Gastrocnemius medialis (tissue), 4 donors: ENCODE data around the gene MFSD6L. TPM values are rescaled to one million over a fixed set of nuclear protein-coding genes. Genes with fewer than 3 reads are reported as not detected.

Experiments
- ATAC-seq, 2 donors: fragments of 150-250 bp; one replicate each; pipeline ENCODE4 v1.9.1; 2016
- DNase-seq, 2 donors: peaks; one replicate each; pipeline ENCODE4 v3.0.0-alpha.2; 2019
- H3K27ac ChIP-seq, 4 donors: fragments of 200-600 bp; sonication (generic); 1 replicate in 1 of 4; 2 replicates in 3 of 4; pipeline ENCODE4 v1.5.1; 2016 to 2018; ENCODE audit warnings: mild to moderate bottlenecking in 2 of 4, moderate library complexity in 1 of 4
- H3K27me3 ChIP-seq, 3 donors: fragments of 200-600 bp; sonication (generic) in 2 of 3; 1 replicate in 1 of 3; 2 replicates in 2 of 3; pipeline versions ENCODE4 v1.5.1 to v1.6.0; 2016 to 2019; ENCODE audit warnings: mild to moderate bottlenecking in 1 of 3, moderate library complexity in 1 of 3
- H3K36me3 ChIP-seq, 2 donors: fragments of 200-600 bp; sonication (generic) in 1 of 2; one replicate each; pipeline ENCODE4 v1.5.1; 2017 to 2018
- H3K4me1 ChIP-seq, 2 donors: fragments of 200-600 bp; sonication (generic) in 1 of 2; one replicate each; pipeline ENCODE4 v1.5.1; 2016 to 2017; ENCODE audit warnings: mild to moderate bottlenecking in 2 of 2
- H3K4me3 ChIP-seq, 4 donors: fragments of 200-600 bp; sonication (generic) in 3 of 4; 1 replicate in 1 of 4; 2 replicates in 3 of 4; pipeline ENCODE4 v1.5.1; 2016 to 2019; ENCODE audit warnings: mild to moderate bottlenecking in 2 of 4
- H3K9me3 ChIP-seq, 3 donors: fragments of 200-600 bp; sonication (generic) in 2 of 3; 1 replicate in 1 of 3; 2 replicates in 2 of 3; pipeline ENCODE4 v1.5.1; 2016 to 2019
- POLR2A ChIP-seq, 2 donors: fragments of 450-650 bp; IDR thresholded peaks; one replicate each; pipeline ENCODE4 v1.6.1; 2017; ENCODE audit warnings: antibody characterized with exemption in 2 of 2, mild to moderate bottlenecking in 2 of 2, moderate library complexity in 2 of 2
- in situ Hi-C, 4 donors: fragments of 200-750 bp; cut with MboI; loops; one replicate each; pipeline versions ENCODE4 v1.15.0 to v1.8.0; 2017; ENCODE audit warnings: low sequenced_read_pairs in 4 of 4
- intact Hi-C: fragments of 100-400 bp; cut with DNase I; formaldehyde crosslinking; loops from one replicate; pipeline ENCODE4 v1.15.1; 2023; ENCODE audit warnings: low total_unique reads
- total RNA-seq, 4 donors: library from RNA; depleted of rRNA; stranded (reverse); fragments of >200 nt; gene quantifications; one replicate each; pipeline versions ENCODE4 v1.1.0 to v1.2.3, GENCODE V29; 2016
- TF ChIP-seq, protein P1 (sequence below), 5 experiments: fragments of 450-650 bp in 3 of 5; fragments of 200-600 bp in 2 of 5; sonication (generic) in 2 of 5; IDR thresholded peaks in 4 of 5; conservative IDR thresholded peaks in 1 of 5; 1 replicate in 4 of 5; 2 replicates in 1 of 5; pipeline ENCODE4 v1.5.1; 2016 to 2019; ENCODE audit warnings: antibody characterized with exemption in 5 of 5, mild to moderate bottlenecking in 3 of 5, moderate library complexity in 3 of 5

The MFSD6L gene
- total RNA-seq, 4 donors from 2014 or later, result not detected

DNA sequence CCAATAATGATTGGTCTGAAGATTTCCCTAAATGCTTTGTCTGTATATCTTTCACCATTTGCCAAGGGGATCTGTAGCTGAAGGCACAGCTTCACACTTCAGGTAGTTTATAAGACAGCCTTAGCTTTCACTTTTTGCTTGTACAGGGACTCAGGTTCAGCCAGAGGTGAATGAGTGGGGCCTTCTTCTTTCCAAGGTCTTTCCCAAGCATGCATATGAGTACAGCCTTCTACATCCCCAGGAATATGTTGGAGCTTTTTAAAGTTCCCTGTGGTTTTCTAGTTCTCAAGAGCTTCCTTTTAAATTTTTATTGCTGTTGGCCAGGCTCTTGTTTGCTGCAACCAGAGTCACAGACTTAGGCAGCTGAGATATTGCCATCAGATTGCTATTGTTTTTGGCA lies 22.9 kb downstream of the MFSD6L start:
- TF ChIP-seq, protein P1, sequence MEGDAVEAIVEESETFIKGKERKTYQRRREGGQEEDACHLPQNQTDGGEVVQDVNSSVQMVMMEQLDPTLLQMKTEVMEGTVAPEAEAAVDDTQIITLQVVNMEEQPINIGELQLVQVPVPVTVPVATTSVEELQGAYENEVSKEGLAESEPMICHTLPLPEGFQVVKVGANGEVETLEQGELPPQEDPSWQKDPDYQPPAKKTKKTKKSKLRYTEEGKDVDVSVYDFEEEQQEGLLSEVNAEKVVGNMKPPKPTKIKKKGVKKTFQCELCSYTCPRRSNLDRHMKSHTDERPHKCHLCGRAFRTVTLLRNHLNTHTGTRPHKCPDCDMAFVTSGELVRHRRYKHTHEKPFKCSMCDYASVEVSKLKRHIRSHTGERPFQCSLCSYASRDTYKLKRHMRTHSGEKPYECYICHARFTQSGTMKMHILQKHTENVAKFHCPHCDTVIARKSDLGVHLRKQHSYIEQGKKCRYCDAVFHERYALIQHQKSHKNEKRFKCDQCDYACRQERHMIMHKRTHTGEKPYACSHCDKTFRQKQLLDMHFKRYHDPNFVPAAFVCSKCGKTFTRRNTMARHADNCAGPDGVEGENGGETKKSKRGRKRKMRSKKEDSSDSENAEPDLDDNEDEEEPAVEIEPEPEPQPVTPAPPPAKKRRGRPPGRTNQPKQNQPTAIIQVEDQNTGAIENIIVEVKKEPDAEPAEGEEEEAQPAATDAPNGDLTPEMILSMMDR (IDR thresholded peaks at IDR 0.05 in 4 of 5, conservative IDR thresholded peaks at IDR 0.05 in 1 of 5), result no peak
- no peak for TF ChIP-seq POLR2A (IDR thresholded peaks at IDR 0.05)

DNA sequence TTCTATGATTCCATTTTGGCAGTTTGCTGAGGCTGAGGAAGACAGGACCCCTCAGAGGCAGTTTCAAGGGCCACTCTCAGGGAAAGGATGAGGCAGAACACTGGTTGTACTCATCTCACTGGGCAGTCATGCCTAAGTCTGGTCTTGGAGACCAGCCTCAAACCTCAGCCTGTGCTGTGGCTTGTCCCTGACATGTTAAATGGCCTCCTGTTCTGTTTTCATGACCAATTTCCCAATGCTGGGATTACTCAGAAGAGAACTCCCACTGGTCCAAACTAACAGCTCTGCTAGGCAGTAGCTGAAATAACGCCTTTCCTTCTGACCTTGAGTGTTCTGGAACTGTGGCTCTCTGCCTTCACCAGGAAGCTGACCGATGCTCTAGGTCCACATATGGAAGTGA lies 32.4 kb downstream of the MFSD6L start:
- in situ Hi-C loops (no loop called here), intact Hi-C loops (no loop called here)
- ATAC-seq (no peak), DNase-seq (no peak)
- H3K27ac ChIP-seq, result no peak overlapping the region
- H3K4me1 ChIP-seq, result no peaks in the 10 kb centered on the region
- no peaks in the 10 kb centered on the region for H3K9me3 ChIP-seq
- H3K4me3 ChIP-seq, result no peak overlapping the region
- TF ChIP-seq POLR2A (IDR thresholded peaks at IDR 0.05), result no peak
- TF ChIP-seq, protein P1 (IDR thresholded peaks at IDR 0.05 in 4 of 5, conservative IDR thresholded peaks at IDR 0.05 in 1 of 5), result no peak
- H3K27me3 ChIP-seq, result no peaks in the 10 kb centered on the region
- no peaks in the 10 kb centered on the region for H3K36me3 ChIP-seq

More for the DNA sequence above, 22.9 kb downstream of the MFSD6L start:
- in situ Hi-C loops, result no loop called here
- DNase-seq (no peak), ATAC-seq (no peak)
- H3K36me3 ChIP-seq, result no peaks in the 10 kb centered on the region
- H3K4me3 ChIP-seq, result no peak overlapping the region
- H3K4me1 ChIP-seq, result no peaks in the 10 kb centered on the region
- H3K27me3 ChIP-seq, result no peaks in the 10 kb centered on the region
- no peak overlapping the region for H3K27ac ChIP-seq
- intact Hi-C loops, result no loop called here
- H3K9me3 ChIP-seq, result no peaks in the 10 kb centered on the region

DNA sequence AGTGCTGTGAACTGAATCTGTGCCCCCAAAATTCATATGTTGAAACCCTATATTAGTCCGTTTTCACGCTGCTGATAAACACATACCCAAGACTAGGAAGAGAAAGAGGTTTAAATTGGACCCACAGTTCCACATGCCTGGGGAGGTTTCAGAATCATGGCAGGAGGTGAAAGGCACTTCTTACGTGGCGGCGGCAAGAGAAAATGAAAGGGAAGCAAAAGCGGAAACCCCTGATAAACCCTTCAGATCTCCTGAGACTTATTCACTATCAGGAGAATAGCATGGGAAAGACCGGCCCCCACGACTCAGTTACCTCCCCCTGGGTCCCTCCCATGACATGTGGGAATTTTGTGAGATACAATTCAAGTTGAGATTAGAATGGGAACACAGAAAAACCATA lies 37.2 kb downstream of the MFSD6L start:
- intact Hi-C loops, result no loop called here
- in situ Hi-C loops, result no loop called here

DNA sequence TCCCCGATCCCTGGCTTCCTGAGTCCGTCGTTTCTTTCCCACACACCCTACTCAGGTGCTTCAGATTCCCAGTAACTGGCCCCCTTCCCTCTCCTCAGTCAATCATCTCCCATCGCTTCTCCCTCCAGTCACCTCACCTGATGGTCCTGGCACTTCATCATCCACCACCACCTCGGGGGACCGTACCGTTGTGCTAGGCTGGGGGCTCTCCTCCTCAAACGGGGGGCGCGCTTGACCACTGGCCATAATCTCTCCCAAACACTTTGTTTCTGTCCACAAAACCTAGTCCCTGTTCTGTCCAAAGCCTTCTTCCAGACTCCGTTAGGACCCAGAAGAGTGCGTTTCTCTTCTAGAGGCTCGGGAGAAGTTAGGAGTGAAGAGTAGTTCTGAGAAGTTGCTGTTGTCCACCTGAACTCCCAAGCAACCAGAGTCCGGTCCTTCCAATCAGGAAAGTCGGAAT lies 41.0 kb downstream of the MFSD6L start, which contains the start of gene SPDYE4:
TSS of gene SPDYE4 (minus strand) at position 410 of the 460 bp plus-strand sequence. CDS start at position 246, 164 bp downstream.
- in situ Hi-C loops, result no loop called here
- H3K9me3 ChIP-seq, result no peaks in the 10 kb centered on the region
- DNase-seq (no peak), ATAC-seq (no peak)
- H3K4me3 ChIP-seq, result no peak within 1 kb of the TSS
- H3K27me3 ChIP-seq, result no peaks in the 10 kb centered on the region
- no peaks in the 10 kb centered on the region for H3K36me3 ChIP-seq
- no peak for TF ChIP-seq POLR2A (IDR thresholded peaks at IDR 0.05)
- TF ChIP-seq, protein P1 (IDR thresholded peaks at IDR 0.05 in 4 of 5, conservative IDR thresholded peaks at IDR 0.05 in 1 of 5), result no peak
- H3K27ac ChIP-seq, result no peak within 1 kb of the TSS
- intact Hi-C loops, result no loop called here
- H3K4me1 ChIP-seq, result no peaks in the 10 kb centered on the region

More for the DNA sequence above, 37.2 kb downstream of the MFSD6L start:
- Histone ChIP-seq H3K4me3 (no peak overlapping the region), H3K9me3 (no peaks in the 10 kb centered on the region), H3K36me3 (no peaks in the 10 kb centered on the region), H3K4me1 (no peaks in the 10 kb centered on the region), H3K27me3 (no peaks in the 10 kb centered on the region), H3K27ac (no peak overlapping the region)
- TF ChIP-seq, protein P1 (IDR thresholded peaks at IDR 0.05 in 4 of 5, conservative IDR thresholded peaks at IDR 0.05 in 1 of 5), result no peak
- no peak for TF ChIP-seq POLR2A (IDR thresholded peaks at IDR 0.05)
- no peak for ATAC-seq
- no peak for DNase-seq

DNA sequence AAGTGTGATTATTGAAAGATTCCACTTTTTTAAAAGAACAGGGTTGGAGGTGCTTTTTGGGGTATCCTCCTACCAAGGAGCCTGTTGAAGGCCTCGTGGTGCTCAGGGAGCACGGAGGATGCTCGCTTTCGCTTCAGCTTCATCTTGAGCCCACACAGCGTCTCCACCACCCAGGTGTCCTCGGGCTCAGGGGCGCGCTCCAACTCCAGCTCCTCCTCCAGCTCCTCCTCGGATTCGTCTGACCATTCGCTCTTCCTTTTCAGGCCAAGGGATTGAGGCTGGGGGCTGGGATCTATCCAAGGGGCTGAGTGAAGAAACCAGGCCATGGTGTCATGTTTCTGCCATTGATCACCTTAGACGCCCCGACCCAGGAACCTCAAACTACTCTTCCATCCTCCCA lies 42.0 kb downstream of the MFSD6L start:
- H3K9me3 ChIP-seq, result no peaks in the 10 kb centered on the region
- no peak for ATAC-seq
- H3K36me3 ChIP-seq, result no peaks in the 10 kb centered on the region
- no peaks in the 10 kb centered on the region for H3K27me3 ChIP-seq
- no peaks in the 10 kb centered on the region for H3K4me1 ChIP-seq
- no peak overlapping the region for H3K27ac ChIP-seq
- H3K4me3 ChIP-seq, result no peak overlapping the region
- intact Hi-C loops, result no loop called here
- no peak for TF ChIP-seq POLR2A (IDR thresholded peaks at IDR 0.05)
- TF ChIP-seq, protein P1 (IDR thresholded peaks at IDR 0.05 in 4 of 5, conservative IDR thresholded peaks at IDR 0.05 in 1 of 5), result no peak
- no peak for DNase-seq
- in situ Hi-C loops, result no loop called here
